Fibroblast of peridontal ligament (primary cell): ENCODE results near the gene SPINK4.
A peak's percentile ranks its signal among the peaks of the same experiment; 100 is the strongest.

Source experiments
- DNase-seq: peaks from one replicate; pipeline ENCODE4 v3.0.0-alpha.2; 2010; ENCODE audit errors: extremely low read depth

SPINK4 gene, protein sequence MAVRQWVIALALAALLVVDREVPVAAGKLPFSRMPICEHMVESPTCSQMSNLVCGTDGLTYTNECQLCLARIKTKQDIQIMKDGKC

DNA sequence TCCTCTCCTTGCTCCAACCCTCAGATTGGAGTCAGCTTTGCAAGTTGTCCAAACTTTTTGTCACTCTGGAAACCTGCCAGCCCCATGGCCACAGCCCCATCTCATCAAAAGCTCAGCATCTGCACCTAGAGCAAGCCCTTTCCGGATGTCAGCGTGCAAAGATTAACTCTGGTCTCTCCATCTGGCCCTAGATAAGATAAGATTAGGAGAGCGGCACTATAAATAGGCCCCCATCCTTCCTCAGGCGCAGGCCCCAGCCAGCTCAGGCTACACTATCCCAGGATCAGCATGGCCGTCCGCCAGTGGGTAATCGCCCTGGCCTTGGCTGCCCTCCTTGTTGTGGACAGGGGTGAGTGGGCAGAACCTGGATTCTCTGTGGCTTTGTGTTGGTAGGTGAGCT, at the start of gene SPINK4:
TSS of gene SPINK4 (plus strand) at position 247 of the 400 bp plus-strand sequence. CDS start at position 289, 42 bp downstream.
- DNase-seq, result no peak

DNA sequence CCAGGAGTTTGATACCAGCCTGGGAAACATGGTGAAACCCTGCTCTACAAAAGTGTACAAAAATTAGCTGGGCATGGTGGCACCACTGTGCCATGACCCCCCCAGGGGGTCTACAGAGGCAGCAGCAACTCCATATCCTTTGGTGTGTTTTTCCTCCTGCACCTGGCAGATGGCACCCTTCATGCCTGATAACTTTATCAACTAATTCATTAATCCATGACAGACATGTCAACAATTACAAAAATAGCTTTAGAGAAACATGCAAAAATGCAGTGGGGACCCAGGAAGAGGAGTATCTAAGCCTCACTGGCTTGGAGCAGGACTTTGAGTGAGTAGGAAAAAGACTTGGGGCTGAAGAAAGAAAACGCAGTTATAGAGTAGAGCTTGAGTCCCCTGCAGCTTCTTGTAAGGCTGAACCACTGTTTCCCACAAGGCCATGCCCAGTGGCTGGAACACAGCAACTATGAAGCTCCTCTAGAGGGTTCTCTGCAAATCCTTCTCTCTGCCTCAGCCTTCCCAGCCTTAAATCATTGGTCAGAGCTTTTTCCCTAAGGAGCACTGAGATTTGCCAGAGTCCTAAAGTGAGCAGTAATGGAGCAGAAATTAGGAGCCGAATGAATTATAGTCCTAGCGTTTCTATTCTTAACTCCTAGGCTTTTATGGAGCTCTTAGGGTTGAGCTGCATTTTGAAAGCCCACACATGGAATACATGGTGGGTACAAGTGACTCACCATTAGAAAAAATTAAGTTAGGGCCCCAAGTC, 47.3 kb upstream of the SPINK4 start:
- peak; percentile 47 for DNase-seq

DNA sequence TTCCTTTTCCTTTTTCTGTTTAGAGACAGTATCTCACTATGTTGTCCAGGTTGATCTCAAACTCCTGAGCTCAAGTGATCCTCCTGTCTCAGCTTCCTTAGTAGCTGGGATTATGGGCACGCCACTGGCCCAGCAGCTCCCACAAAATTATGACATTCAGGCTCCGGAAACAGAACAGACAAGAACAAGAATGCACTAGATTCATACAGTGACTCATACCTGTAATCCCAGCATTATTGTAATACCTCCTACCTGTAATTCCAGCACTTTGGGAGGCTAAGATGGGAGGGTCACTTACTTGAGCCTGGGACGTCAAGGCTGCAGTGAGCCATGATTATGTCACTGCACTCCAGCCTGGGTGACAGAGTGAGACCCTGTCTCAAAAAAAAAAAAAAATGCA, 46.1 kb upstream of the SPINK4 start:
- DNase-seq, result no peak

DNA sequence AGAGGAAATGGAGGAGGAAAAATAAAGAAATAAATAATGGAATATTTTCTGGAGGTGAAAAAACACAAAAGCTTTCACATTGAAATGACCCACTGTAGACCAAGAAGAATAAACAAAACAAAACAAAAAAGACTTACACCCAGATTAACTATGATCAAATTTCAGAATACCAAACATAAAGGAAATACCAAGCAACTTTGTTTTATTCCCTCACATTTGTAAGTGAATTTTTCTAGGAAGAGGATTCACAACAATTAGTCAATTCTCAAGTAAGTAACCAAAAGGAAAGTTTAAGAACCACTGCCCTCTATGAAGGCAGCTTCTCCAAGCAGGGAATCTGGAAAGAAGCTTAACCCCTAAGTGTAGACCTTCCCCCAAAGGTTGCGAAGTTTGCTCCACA, 43.2 kb upstream of the SPINK4 start:
- peak; percentile 29 for DNase-seq

DNA sequence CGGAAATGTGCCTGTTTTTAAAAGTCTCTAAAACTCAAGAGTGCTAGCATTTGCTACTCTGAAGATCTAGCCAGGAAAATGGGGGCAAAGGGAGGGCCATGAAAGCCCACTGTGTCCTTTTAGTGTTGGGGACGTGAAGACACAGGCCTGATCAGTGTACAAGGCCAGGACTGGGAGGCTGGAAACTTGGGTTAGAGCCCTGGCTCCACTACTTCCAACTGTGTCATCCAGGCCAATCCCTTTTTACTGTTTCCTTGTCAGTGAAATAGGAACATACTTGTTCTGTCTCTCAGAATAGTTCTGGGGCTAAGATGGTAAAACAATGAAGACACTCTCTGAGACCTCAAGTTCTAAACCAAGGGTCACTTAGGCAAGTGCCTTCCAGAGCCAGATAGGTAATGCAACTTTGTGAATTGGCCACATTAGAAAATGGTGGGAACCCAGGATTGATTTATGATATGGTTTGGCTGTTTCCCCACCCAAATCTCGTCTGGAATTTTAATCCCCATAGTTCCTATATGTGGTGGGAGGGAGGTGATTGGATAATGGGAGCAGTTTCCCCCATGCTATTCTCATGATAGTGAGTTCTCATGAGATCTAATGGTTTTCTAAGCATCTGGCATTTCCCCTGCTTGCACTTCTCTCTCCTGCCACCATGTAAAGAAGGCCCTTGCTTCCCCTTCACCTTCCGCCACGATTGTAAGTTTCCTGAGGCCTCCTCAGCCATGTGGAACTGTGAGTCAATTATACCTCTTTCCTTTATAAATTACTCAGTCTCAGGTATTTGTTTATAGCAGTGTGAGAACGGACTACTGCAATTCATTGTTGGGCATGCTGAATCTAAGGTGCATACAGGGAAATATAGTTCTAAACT, 42.5 kb upstream of the SPINK4 start:
- no peak for DNase-seq

DNA sequence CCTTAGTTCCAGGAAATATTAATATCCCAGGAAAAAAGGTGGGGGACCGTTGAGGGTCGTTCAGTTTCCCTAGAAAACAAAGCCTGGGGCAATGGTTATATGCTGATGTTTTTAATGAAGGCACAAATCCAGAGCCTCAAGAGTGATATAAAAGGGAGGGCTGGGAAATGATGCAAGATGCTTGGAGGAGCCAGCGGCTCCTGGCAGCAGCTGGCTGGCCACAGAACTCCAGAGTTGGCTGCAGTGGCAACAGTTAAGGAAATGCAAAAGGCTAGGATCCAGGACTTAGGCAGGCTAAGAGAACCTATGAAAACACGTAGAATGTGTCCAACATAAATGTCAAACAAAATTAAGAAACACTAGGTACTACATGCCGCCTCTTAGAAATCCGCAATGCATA, 41.8 kb upstream of the SPINK4 start:
- peak; percentile 90 for DNase-seq

DNA sequence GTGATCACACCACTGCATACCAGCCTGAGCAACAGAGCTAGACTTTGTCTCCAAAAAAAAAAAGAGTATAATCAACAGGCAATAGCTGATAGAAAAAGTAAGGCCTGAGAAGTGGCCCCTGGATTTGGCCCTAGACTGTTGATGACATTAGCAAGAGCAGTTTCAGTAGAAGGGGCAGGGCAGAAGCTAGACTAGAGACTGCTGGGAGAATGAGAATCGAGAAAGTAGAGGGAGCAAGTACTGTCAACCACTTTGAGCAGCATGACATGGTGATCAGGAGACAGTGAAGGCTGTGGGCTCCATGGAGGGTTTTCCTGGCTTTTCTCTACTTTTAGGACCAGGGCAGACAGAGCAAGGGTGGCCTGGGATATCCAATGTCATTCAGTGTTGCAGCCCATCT, 37.9 kb upstream of the SPINK4 start:
- DNase-seq, result no peak

DNA sequence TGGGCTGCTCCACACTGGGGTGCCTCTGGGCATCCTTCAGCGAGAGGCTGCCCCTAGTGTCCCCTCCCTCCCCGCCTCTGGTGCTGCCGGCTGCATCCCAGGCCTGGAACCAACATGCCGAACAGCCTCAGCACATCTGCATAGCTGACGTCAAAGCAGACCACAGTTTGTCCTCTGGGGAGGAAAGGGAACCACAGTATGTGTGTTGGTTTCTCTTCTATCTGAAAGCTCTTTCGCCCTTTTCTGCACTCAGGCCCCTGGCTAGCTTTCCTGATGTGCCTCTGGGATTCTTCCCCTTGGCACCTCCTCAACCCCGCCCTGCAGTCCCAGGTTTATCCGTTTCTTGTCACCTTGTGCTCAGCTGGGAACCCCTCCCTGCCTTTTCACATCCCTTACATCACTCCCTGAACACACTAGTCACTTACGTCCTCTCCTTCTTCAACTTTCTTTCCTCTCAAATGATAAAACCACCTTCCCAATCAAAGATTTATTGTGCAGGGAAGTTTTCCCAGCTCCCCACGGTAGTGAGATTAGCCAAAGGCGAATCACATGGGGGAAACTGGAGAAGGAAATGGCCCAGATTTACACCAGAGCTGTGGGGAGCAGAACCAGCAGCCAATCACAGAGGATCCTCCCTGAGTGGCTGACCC, 37.3 kb upstream of the SPINK4 start:
- peak; percentile 97 for DNase-seq

DNA sequence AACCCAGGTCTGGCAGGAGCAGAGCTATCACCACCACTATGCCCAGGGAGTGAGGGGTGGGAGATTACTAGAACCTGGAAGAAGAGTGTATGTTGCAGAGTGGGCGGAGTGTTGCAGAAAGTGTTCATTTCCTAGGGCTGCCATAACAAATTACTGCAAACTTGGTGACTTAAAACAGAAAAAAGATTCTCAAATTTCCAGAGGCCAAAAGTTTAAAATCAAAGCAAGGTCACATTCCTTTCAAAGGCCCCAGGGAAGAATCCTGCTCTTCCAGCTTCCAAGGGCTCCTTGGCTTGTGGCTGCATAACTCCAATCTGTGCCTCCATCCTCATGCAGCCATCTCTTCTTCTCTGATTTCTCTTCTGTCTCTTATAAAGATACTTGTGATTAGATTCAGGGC, 30.6 kb upstream of the SPINK4 start:
- DNase-seq, result no peak

DNA sequence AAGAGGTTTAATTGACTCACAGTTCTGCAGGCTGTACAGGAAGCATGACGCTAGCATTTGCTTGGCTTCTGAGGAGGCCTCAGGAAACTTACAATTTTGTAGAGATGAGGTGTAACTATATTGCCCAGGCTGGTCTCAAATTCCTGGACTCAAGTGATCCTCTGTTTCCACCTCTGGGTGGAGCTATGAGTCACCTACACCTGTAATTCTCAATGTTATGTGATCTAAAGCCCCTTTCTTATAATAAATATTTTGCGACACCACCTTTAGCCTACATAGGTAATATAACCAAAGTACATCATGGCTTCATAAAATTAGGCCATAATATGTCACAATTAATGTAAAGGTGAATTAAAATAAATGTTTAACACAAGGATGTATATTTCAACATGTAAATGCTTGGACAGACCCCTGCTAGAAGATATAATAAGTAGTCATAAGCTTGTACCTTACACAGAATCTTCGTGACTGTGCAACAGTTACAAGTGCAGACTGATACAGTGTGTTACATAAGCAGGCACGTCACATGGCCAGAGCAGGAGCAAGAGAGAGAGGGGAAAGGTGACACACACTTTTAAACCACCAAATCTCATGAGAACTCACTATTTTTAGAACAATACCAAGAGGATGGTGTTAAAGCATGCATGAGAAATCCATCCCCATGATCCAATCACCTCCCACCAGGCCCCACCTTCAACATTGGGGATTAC, 29.8 kb upstream of the SPINK4 start:
- DNase-seq, result no peak

DNA sequence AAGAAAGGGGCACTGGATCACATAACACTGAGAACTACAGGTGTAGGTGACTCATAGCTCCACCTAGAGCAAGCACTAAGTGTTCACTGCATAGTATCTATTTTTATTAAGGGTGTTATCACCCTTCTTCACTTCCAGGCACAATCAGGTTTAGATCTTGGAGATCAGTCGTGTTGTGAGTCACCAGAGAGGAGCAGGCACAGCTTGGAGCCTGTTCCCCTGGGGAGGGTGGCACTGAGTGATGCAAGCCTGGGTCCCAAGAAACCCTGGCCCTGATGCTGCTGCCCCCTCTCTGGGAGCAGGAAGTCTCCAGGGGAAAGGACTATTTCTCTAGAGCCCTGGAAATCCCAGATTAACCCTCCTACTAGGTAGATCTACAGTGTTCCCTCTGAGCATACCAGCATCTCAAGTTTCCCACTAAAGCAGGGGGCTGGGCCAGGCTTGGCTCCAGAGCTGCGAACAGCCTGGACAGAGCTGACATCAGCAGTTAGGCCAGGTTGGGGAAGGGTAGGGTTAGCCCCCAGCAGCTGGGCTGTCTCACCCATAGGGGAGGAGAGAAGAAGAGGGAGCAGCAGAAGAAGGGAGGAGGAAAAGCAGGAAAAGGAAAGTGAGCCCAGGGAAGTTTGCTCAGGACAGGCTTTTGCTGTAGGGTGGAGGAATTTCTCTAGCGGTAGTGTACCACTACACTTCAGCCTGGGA, 28.1 kb upstream of the SPINK4 start:
- no peak for DNase-seq

DNA sequence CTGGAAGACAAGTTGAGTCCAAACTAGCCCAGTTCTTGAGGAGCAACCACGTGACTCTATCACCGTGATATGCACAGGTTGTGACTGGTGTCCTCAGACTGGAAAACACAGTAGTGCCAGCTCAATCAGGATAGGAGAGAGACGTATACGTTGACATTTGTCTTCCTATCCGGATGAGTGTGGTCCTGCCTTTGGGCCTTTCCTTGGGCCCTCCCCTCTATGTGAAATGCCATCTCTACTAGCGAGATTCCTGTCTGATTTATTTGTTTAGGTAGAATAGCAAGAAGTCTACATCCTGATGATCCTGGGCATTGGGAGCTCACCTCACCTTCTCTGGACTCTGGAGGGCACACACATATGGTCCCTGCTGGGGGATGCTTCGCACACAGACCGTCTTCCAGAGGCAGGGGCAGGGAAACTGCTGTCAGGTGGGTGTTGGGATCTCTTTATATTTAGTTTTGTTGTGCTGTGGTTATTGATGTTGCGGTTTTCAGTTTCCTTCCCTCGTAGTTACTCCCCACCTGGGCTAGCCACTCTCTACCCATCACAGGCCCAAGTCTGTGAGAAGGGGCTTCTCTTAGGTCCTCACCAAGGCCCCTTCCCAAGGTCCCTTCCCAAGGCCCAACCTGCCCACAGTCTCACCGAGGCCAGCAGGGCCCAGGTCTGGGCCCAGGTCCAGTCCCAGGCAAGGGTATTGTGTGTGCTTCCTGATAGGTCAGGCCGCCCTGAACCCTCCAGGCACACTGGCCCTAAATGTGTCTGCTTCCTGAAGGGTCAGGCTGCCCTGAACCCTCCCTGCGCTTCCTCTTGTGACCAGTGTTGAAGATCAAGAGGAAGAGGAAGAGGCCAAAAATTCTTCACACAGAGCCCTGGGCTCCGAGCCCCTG, 19.0 kb upstream of the SPINK4 start:
- DNase-seq, result no peak

DNA sequence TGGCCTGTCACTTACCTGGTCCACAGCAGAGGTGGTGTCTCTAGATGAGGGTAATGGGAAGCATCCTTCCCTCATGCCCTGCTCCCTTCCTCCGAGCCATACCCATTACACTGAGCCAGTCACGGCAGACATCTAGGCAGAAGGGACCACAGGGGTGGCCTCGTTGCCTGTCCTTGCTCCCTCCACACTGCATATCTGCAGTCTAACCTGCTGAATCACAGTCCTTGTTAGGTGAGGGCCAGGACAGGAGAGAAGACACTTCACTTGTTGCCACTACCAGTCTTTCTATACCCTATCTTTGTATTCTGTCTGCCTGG, 18.4 kb upstream of the SPINK4 start:
- no peak for DNase-seq

DNA sequence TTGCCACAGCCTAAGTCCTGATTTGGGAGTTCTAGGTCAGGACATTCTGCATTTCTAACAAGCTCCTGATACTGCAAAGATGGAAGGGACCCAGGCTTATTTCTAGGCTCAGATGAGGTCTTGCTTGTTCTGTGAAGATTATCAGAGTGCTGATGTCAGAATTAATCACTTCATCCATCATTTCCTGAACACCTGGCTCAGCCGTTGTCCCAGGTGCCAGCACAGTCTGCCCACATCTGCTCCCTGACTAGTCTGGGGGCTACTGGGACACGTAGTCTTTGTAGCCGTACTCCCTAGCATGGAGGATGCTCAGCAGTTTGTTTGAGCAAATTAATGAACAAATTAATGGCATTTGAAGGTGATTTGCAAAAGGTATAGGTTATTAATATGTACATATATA, 17.9 kb upstream of the SPINK4 start:
- no peak for DNase-seq

DNA sequence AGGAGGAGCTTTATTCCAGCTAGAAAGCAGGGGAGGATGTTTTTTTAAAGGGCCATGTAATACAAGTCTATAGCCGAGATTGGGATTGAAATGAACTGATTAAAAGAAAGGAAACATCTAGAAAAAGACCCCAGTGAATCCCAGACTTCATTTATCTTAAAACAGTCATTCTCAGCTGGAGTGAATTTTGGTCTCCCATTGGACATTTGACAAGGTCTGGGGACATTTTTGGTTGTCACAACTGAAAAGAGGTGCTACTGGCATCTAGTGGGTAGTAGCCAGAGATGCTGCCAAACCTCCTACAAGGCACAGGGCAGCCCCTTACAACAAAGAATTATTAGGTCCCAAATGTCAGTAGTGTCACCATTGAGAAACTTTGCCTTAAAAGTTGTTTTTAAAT, 16.3 kb upstream of the SPINK4 start:
- DNase-seq, result peak; percentile 54

DNA sequence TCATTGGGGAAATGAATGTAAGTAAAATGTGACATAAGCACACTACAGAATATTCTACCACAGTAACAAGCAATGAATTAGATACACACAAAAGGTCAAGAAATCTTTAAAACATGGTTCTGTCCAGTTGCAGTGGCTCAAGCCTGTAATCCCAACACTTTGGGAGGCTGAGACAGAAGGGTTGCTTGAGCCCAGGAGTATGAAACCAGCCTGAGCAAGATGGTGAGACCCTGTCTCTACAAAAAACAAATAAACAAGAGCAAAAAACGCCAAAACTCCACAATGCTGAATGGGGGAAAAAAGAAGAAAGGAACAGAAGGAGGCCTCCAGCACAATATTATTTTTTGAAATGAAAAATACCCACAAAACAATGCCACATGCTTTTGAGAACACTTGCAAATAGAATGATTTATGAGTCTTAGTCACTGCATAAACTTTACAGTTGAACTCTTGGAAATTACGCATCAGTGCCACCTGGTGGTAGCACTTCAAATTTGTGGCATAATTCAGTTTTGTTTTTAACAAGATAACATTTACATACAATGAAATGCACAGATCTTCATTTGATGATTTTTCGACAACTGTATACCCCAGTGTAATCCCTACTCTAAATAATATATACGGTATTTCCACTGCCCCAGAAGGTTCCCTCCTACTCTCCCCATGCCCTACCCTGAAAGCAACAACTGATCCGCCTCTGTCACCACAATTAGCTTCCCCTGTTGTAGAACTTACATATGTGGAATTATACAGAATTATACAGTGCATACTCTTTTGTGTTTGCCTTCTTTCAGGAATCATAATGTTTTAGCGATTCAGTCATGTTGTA, 14.4 kb upstream of the SPINK4 start:
- peak; percentile 91 for DNase-seq

DNA sequence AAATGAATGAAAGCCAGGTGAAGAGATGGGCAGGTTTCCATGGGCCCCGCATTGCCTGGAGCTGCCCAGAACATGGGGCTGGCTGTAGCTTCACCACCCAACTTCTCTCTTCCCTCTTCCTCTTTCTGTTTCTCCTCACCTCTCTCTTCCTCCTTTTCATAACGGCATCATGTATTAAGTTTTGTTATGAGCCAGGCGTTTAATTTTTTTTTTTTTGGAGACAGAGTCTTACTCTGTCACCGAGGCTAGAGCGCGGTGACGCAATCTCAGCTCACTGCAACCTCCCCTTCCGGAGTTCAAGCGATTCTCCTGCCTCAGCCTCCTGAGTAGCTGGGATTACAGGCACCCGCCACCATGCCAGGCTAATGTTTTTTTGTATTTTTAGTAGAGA, 13.0 kb upstream of the SPINK4 start:
- no peak for DNase-seq

DNA sequence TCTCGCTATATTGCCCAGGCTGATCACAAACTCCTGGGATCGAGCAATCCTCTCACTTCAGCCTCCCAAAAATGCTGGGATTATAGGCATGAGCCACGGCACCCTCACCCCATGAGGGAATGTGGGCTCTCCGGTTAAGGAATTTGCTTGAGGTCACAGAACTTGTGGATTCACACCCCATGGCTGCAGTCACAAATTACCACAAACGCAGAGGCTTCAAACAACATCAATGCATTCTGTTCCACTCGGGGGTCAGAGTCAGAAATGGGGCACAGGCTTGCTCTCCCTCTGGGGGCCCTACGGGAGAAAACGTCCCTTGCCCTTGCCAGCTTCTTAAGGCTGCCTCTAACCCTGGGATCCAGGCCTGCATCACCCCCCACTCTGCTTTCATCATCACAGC, 12.2 kb upstream of the SPINK4 start:
- DNase-seq, result no peak

DNA sequence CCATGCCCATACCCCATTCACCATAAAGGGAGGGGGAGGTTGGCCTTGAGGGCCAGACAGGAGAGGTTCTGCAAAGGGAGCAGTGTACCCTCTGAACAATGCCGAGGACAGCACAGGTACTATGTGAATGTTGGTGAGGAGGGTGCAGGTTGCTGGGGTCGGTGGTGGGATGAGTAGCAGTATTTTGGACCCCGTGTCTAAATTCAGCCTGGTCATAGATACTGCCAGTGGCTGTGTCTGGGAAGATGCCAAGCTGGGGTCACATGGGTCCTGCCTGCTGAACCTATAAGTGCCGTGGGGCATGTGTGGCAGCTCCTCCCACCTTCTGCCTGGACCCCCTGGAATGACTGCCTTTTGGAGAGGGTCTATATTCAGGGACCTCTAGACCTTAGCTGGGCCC, 11.4 kb upstream of the SPINK4 start:
- no peak for DNase-seq
